ENCODE results near the gene TLX1. TPM values are rescaled to one million over a fixed set of nuclear protein-coding genes. Genes with fewer than 3 reads are reported as not detected.

The TLX1 gene
- total and polyA plus RNA-seq, 4 donors, result not detected

GRCh38 chr10:101123085-101123814, 7.8 kb upstream of the TLX1 start:
- DNase-seq (no peak), ATAC-seq (ENCODE audit: insufficient read depth, low FRiP score) (no peak)
- TF ChIP-seq CTCF (IDR thresholded peaks at IDR 0.05; ENCODE audit: control extremely low read depth, extremely low read depth), result no peak
- no peak overlapping the region for H3K9ac ChIP-seq (ENCODE audit: insufficient read depth in 1 of 2, low read length in 2 of 2)
- WGBS, 2 donors, result 2 to 3% methylated on average over 50 to 58 of the region's 58 CpGs
- peaks cover 0 to 2% (median 0%) of the 10 kb centered on the region in 4 donors for H3K9me3 ChIP-seq (ENCODE audit: control insufficient read depth in 4 of 4, insufficient read depth in 3 of 4, low read length in 3 of 4)
- peaks cover 0 to 93% (median 76%) of the 10 kb centered on the region in 3 donors for H3K27me3 ChIP-seq (ENCODE audit: control insufficient read depth in 3 of 3, insufficient read depth in 3 of 3, low read length in 2 of 3)
- H3K27ac ChIP-seq (ENCODE audit: low read depth in 1 of 2, low read length in 1 of 2), result no peak overlapping the region
- H3K36me3 ChIP-seq (ENCODE audit: control insufficient read depth in 4 of 4, insufficient read depth in 4 of 4, low read length in 4 of 4), result no peaks in the 10 kb centered on the region
- peaks cover 0 to 22% (median 6%) of the 10 kb centered on the region in 5 donors for H3K4me1 ChIP-seq (ENCODE audit: control insufficient read depth in 5 of 5, insufficient read depth in 5 of 5, low read length in 5 of 5)
- no peak overlapping the region for H3K4me3 ChIP-seq

GRCh38 chr10:101123815-101124617, 7.1 kb upstream of the TLX1 start:
- Histone ChIP-seq H3K9ac (ENCODE audit: insufficient read depth in 1 of 2, low read length in 2 of 2) (no peak overlapping the region), H3K4me1 (ENCODE audit: control insufficient read depth in 5 of 5, insufficient read depth in 5 of 5, low read length in 5 of 5) (peaks cover 0 to 22% (median 6%) of the 10 kb centered on the region in 5 donors), H3K36me3 (ENCODE audit: control insufficient read depth in 4 of 4, insufficient read depth in 4 of 4, low read length in 4 of 4) (no peaks in the 10 kb centered on the region), H3K9me3 (ENCODE audit: control insufficient read depth in 4 of 4, insufficient read depth in 3 of 4, low read length in 3 of 4) (peaks cover 0 to 2% (median 0%) of the 10 kb centered on the region in 4 donors), H3K27ac (ENCODE audit: low read depth in 1 of 2, low read length in 1 of 2) (no peak overlapping the region), H3K27me3 (ENCODE audit: control insufficient read depth in 3 of 3, insufficient read depth in 3 of 3, low read length in 2 of 3) (peaks cover 0 to 96% (median 83%) of the 10 kb centered on the region in 3 donors), H3K4me3 (no peak overlapping the region)
- WGBS, 2 donors, result 23 to 26% methylated on average over 13 of the region's 13 CpGs
- DNase-seq (no peak), ATAC-seq (ENCODE audit: insufficient read depth, low FRiP score) (no peak)
- no peak for TF ChIP-seq CTCF (IDR thresholded peaks at IDR 0.05; ENCODE audit: control extremely low read depth, extremely low read depth)

- Histone ChIP-seq H3K27ac (ENCODE audit: low read depth in 1 of 2, low read length in 1 of 2) (no peak overlapping the region), H3K9me3 (ENCODE audit: control insufficient read depth in 4 of 4, insufficient read depth in 3 of 4, low read length in 3 of 4) (peaks cover 0 to 2% (median 0%) of the 10 kb centered on the region in 4 donors), H3K4me3 (no peak overlapping the region), H3K27me3 (ENCODE audit: control insufficient read depth in 3 of 3, insufficient read depth in 3 of 3, low read length in 2 of 3) (peaks cover 1 to 99% (median 91%) of the 10 kb centered on the region in 3 donors), H3K4me1 (ENCODE audit: control insufficient read depth in 5 of 5, insufficient read depth in 5 of 5, low read length in 5 of 5) (peaks cover 0 to 22% (median 6%) of the 10 kb centered on the region in 5 donors), H3K36me3 (ENCODE audit: control insufficient read depth in 4 of 4, insufficient read depth in 4 of 4, low read length in 4 of 4) (no peaks in the 10 kb centered on the region), H3K9ac (ENCODE audit: insufficient read depth in 1 of 2, low read length in 2 of 2) (no peak overlapping the region)
- DNase-seq (no peak), ATAC-seq (ENCODE audit: insufficient read depth, low FRiP score) (no peak)
- no peak for TF ChIP-seq CTCF (IDR thresholded peaks at IDR 0.05; ENCODE audit: control extremely low read depth, extremely low read depth)
- WGBS, 2 donors, result 66 to 84% methylated on average over 5 of the region's 5 CpGs
Measured at GRCh38 chr10:101124933-101125332, 6.2 kb upstream of the TLX1 start.
